ENCODE measurements around the gene SLC44A4. TPM values are rescaled to one million over a fixed set of nuclear protein-coding genes. Genes with fewer than 3 reads are reported as not detected.

SLC44A4 gene
- polyA plus RNA-seq, 1 donor (not counting 4 experiments of a cell fraction or from before 2014, with no cell fraction given) = 0.25 TPM

DNA sequence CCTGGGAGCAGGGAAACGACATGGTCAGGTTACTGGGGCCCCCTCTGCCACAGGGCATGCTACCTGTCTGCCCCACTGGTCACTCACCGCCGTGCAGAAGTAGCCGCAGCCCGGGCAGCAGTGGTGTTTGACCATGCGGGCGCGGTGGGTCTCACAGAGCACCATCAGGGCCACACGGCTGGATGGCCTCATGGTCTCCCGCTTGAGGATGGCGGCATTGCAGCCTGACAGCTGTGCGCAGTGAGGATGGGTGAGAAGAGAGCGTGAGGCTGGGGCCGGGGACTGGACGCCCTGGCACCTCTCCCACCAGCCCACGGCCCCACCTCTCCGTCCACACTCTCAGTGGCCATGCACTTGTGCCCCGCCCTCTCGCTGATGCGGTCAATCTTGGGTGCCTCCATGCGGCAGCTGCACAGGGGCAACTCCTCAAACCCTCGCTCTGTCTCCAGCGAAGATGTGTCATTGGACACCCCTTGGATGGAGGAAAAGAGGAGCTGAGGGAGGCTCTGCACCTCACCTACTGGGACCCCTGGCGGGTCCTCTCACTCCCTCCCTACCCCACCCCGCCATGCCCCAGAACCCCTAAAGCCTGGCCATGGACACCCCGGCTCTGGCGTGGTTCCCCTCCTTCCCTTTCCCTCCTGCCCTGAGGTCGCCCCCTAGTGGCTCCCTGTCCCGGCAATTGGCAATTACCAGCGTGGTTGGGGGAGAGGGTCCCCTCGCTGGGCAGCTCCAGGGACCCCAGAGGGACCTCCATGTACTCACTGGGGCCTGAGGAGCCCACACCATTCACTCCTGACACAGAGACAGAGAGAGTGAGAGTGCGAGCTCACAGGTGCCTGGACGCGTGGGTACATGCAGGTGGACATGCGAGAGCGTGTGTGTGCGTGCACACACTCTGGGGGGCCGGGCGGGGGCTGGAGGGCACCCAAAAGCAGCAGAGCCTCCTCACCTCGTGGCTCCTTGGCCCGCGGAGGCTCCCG lies 9.8 kb upstream of the SLC44A4 start:
- Histone ChIP-seq H3K27ac (ENCODE audit: control insufficient read depth, insufficient read depth, low read length) (no peak overlapping the region), H3K79me2 (ENCODE audit: control insufficient read depth, insufficient read depth, low read length) (no peaks in the 10 kb centered on the region), H4K20me1 (ENCODE audit: control insufficient read depth, extremely low read depth, insufficient read depth, low read length) (no peaks in the 10 kb centered on the region), H3K9me3 (ENCODE audit: control insufficient read depth, low read depth, low read length) (no peaks in the 10 kb centered on the region), H3K9me1 (ENCODE audit: control insufficient read depth, extremely low read depth, insufficient read depth, low read length) (no peaks in the 10 kb centered on the region), H3K36me3 (ENCODE audit: control insufficient read depth in 2 of 2, extremely low read depth in 1 of 2, insufficient read depth in 2 of 2, low read length in 2 of 2) (peaks cover 33 to 36% of the 10 kb centered on the region in 2 experiments), H3K9ac (ENCODE audit: control insufficient read depth, extremely low read depth, insufficient read depth, low read length) (no peak overlapping the region), H3K4me2 (ENCODE audit: control insufficient read depth, extremely low read depth, insufficient read depth, low read depth, low read length) (no peak overlapping the region), H3K4me1 (ENCODE audit: control insufficient read depth, extremely low read depth, insufficient read depth, low read length) (no peaks in the 10 kb centered on the region), H2AFZ (ENCODE audit: control insufficient read depth, low read length) (no peak overlapping the region), H3K4me3 (ENCODE audit: control insufficient read depth in 2 of 3, extremely low read depth in 1 of 3, insufficient read depth in 2 of 3, low read depth in 1 of 3, low read length in 3 of 3) (no peak overlapping the region), H3K27me3 (ENCODE audit: control insufficient read depth, extremely low read depth, insufficient read depth, low read length) (no peaks in the 10 kb centered on the region)
- FAIRE-seq = no peak
- TF ChIP-seq, protein P1, sequence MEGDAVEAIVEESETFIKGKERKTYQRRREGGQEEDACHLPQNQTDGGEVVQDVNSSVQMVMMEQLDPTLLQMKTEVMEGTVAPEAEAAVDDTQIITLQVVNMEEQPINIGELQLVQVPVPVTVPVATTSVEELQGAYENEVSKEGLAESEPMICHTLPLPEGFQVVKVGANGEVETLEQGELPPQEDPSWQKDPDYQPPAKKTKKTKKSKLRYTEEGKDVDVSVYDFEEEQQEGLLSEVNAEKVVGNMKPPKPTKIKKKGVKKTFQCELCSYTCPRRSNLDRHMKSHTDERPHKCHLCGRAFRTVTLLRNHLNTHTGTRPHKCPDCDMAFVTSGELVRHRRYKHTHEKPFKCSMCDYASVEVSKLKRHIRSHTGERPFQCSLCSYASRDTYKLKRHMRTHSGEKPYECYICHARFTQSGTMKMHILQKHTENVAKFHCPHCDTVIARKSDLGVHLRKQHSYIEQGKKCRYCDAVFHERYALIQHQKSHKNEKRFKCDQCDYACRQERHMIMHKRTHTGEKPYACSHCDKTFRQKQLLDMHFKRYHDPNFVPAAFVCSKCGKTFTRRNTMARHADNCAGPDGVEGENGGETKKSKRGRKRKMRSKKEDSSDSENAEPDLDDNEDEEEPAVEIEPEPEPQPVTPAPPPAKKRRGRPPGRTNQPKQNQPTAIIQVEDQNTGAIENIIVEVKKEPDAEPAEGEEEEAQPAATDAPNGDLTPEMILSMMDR (optimal IDR thresholded peaks at IDR 0.05 in 1 of 3, IDR thresholded peaks at IDR 0.05 in 1 of 3, conservative IDR thresholded peaks at IDR 0.05 in 1 of 3; ENCODE audit: extremely low read depth in 1 of 3, insufficient read depth in 2 of 3, low read length in 3 of 3) = peak; percentile 60 to 82 (median 77)
- no peak for TF ChIP-seq EZH2 (IDR thresholded peaks at IDR 0.05; ENCODE audit: low read length)
- dilution Hi-C loops (cut with MboI; ENCODE audit: extremely low pct_ligation_motif_present, low sequenced_read_pairs) = no loop called here
- DNase-seq (ENCODE audit: low read depth, low spot score) = no peak

DNA sequence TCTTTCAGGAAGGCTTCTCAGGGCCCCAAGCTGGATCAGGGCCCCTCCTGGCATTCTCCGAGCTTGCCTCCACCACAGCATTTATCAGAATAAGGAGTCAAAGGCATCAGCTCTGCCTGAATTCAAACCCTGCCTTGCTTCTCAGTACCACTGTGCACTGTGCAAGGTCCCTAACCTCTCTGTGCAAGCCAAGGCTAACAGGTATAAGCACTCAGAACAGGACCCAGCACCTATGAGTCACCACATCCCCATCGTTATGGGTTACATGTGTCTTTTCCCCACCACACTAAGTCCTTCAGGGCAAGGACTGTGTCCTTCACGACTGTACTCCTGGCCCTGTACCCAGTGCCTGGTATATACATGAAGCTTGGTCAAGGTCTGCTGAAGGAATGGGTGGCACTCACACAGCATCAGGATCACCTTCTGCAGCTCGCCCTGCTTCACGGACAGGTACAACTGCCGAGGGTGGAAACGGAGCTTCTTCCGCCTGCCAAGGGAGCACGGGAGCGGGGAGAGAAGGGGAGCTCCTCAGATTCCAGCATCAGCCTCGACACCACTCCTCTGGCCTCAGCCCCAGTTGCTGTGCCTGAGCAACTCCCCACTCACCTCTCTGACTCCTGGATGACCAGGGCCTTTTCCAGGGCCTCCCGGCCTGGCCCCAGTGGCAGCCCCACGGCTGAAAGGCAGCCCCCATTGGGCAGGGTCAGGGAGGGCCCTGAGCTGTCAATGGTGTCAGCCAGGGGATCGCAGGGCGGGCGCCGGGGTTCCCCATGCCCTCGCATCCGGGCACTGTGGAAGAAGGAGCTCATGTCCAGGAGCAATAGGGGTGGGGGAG lies 8.6 kb upstream of the SLC44A4 start:
- no peak for DNase-seq (ENCODE audit: low read depth, low spot score)
- dilution Hi-C loops (cut with MboI; ENCODE audit: extremely low pct_ligation_motif_present, low sequenced_read_pairs) = no loop called here
- H4K20me1 ChIP-seq (ENCODE audit: control insufficient read depth, extremely low read depth, insufficient read depth, low read length) = no peaks in the 10 kb centered on the region
- peaks cover 38% of the 10 kb centered on the region in 2 experiments for H3K36me3 ChIP-seq (ENCODE audit: control insufficient read depth in 2 of 2, extremely low read depth in 1 of 2, insufficient read depth in 2 of 2, low read length in 2 of 2)
- TF ChIP-seq, protein P1 (optimal IDR thresholded peaks at IDR 0.05 in 1 of 3, IDR thresholded peaks at IDR 0.05 in 1 of 3, conservative IDR thresholded peaks at IDR 0.05 in 1 of 3; ENCODE audit: extremely low read depth in 1 of 3, insufficient read depth in 2 of 3, low read length in 3 of 3) = no peak
- no peak for TF ChIP-seq EZH2 (IDR thresholded peaks at IDR 0.05; ENCODE audit: low read length)
- H3K4me1 ChIP-seq (ENCODE audit: control insufficient read depth, extremely low read depth, insufficient read depth, low read length) = no peaks in the 10 kb centered on the region
- no peaks in the 10 kb centered on the region for H3K9me3 ChIP-seq (ENCODE audit: control insufficient read depth, low read depth, low read length)
- H3K27ac ChIP-seq (ENCODE audit: control insufficient read depth, insufficient read depth, low read length) = no peak overlapping the region
- FAIRE-seq = no peak
- H3K27me3 ChIP-seq (ENCODE audit: control insufficient read depth, extremely low read depth, insufficient read depth, low read length) = no peaks in the 10 kb centered on the region
- no peak overlapping the region for H3K4me2 ChIP-seq (ENCODE audit: control insufficient read depth, extremely low read depth, insufficient read depth, low read depth, low read length)
- H3K79me2 ChIP-seq (ENCODE audit: control insufficient read depth, insufficient read depth, low read length) = no peaks in the 10 kb centered on the region
- no peak overlapping the region for H2AFZ ChIP-seq (ENCODE audit: control insufficient read depth, low read length)
- no peak overlapping the region for H3K4me3 ChIP-seq (ENCODE audit: control insufficient read depth in 2 of 3, extremely low read depth in 1 of 3, insufficient read depth in 2 of 3, low read depth in 1 of 3, low read length in 3 of 3)
- H3K9me1 ChIP-seq (ENCODE audit: control insufficient read depth, extremely low read depth, insufficient read depth, low read length) = no peaks in the 10 kb centered on the region
- no peak overlapping the region for H3K9ac ChIP-seq (ENCODE audit: control insufficient read depth, extremely low read depth, insufficient read depth, low read length)
